Measurements from ENCODE around the gene CLIP3.
A peak's percentile ranks its signal among the peaks of the same experiment; 100 is the strongest.

Gene CLIP3

GRCh38 chr19:36054733-36055686, 22.3 kb upstream of the CLIP3 start, which contains the start of gene WDR62:
Gene WDR62 (plus strand): TSS chr19:36054897. CDS start chr19:36054972, 75 bp downstream.
- Histone ChIP-seq H3K36me3 (replicated peaks; ENCODE audit: insufficient read depth, low read length) (peaks cover 4% of the 10 kb centered on the region; the same call in 1 of the 2 replicates), H3K79me2 (ENCODE audit: low read length) (peaks cover 51% of the 10 kb centered on the region)
- TF ChIP-seq EZH2phosphoT487 (IDR thresholded peaks at IDR 0.05; ENCODE audit: low read length) (no peak), CTCF (IDR thresholded peaks at IDR 0.05; ENCODE audit: low read length) (no peak), EZH2 (optimal IDR thresholded peaks at IDR 0.05; ENCODE audit: low read depth, low read length) (no peak)

GRCh38 chr19:36054119-36054732, 21.6 kb upstream of the CLIP3 start, which contains the start of gene THAP8:
Gene THAP8 (minus strand): TSS chr19:36054285. CDS start chr19:36054217, 68 bp downstream.
- peak within 1 kb of the TSS; percentile 71 for H2AFZ ChIP-seq (ENCODE audit: low read length)
- no peaks in the 10 kb centered on the region for H3K9me2 ChIP-seq (replicated peaks; ENCODE audit: insufficient read depth, low read length)
- TF ChIP-seq EZH2phosphoT487 (IDR thresholded peaks at IDR 0.05; ENCODE audit: low read length) (no peak), CTCF (IDR thresholded peaks at IDR 0.05; ENCODE audit: low read length) (peak; percentile 44), EZH2 (optimal IDR thresholded peaks at IDR 0.05; ENCODE audit: low read depth, low read length) (no peak)
- H4K20me1 ChIP-seq (ENCODE audit: insufficient read depth, low read length) = no peaks in the 10 kb centered on the region
- H3K27me3 ChIP-seq (replicated peaks; ENCODE audit: insufficient read depth, low read length) = no peaks in the 10 kb centered on the region
- peak within 1 kb of the TSS; percentile 87 for H3K4me3 ChIP-seq (ENCODE audit: low read length)
- H3F3A ChIP-seq (ENCODE audit: insufficient read depth, low read length) = peaks cover 9% of the 10 kb centered on the region
- peak within 1 kb of the TSS; percentile 76 for H3K9ac ChIP-seq (ENCODE audit: low read length)
- no peaks in the 10 kb centered on the region for H3K4me1 ChIP-seq (ENCODE audit: low read length)
- no peaks in the 10 kb centered on the region for H3K9me3 ChIP-seq (replicated peaks; ENCODE audit: insufficient read depth, low read length)
- DNase-seq = peak; percentile 99
- peak within 1 kb of the TSS; percentile 81 for H3K27ac ChIP-seq (ENCODE audit: low read length)
- H3K79me2 ChIP-seq (ENCODE audit: low read length) = peaks cover 43% of the 10 kb centered on the region
- 0 out of 2 replicates have a peak, but pooled peaks cover 4% of the 10 kb centered on the region for H3K36me3 ChIP-seq (replicated peaks; ENCODE audit: insufficient read depth, low read length)
- peak within 1 kb of the TSS; percentile 75 for H3K4me2 ChIP-seq (ENCODE audit: low read depth, low read length)

More at GRCh38 chr19:36054733-36055686, 22.3 kb upstream of the CLIP3 start, which contains the start of gene WDR62:
- Histone ChIP-seq H2AFZ (ENCODE audit: low read length) (peak within 1 kb of the TSS; percentile 71), H3K9ac (ENCODE audit: low read length) (peak within 1 kb of the TSS; percentile 76), H4K20me1 (ENCODE audit: insufficient read depth, low read length) (no peaks in the 10 kb centered on the region), H3K9me3 (replicated peaks; ENCODE audit: insufficient read depth, low read length) (no peaks in the 10 kb centered on the region), H3K4me1 (ENCODE audit: low read length) (no peaks in the 10 kb centered on the region), H3K4me3 (ENCODE audit: low read length) (peak within 1 kb of the TSS; percentile 87), H3K27me3 (replicated peaks; ENCODE audit: insufficient read depth, low read length) (no peaks in the 10 kb centered on the region), H3K9me2 (replicated peaks; ENCODE audit: insufficient read depth, low read length) (no peaks in the 10 kb centered on the region), H3F3A (ENCODE audit: insufficient read depth, low read length) (peaks cover 9% of the 10 kb centered on the region), H3K27ac (ENCODE audit: low read length) (peak within 1 kb of the TSS; percentile 81), H3K4me2 (ENCODE audit: low read depth, low read length) (peak within 1 kb of the TSS; percentile 75)
- DNase-seq = peak; percentile 94

GRCh38 chr19:36051637-36052036, 19.0 kb upstream of the CLIP3 start:
- DNase-seq = no peak

More at GRCh38 chr19:36051637-36052036, 19.0 kb upstream of the CLIP3 start:
- no peak for TF ChIP-seq EZH2phosphoT487 (IDR thresholded peaks at IDR 0.05; ENCODE audit: low read length)
- TF ChIP-seq CTCF (IDR thresholded peaks at IDR 0.05; ENCODE audit: low read length) = no peak
- TF ChIP-seq EZH2 (optimal IDR thresholded peaks at IDR 0.05; ENCODE audit: low read depth, low read length) = no peak
- Histone ChIP-seq H3F3A (ENCODE audit: insufficient read depth, low read length) (peaks cover 9% of the 10 kb centered on the region), H4K20me1 (ENCODE audit: insufficient read depth, low read length) (no peaks in the 10 kb centered on the region), H3K9ac (ENCODE audit: low read length) (no peak overlapping the region), H3K4me3 (ENCODE audit: low read length) (no peak overlapping the region), H3K79me2 (ENCODE audit: low read length) (peaks cover 18% of the 10 kb centered on the region), H3K27ac (ENCODE audit: low read length) (no peak overlapping the region), H3K9me3 (replicated peaks; ENCODE audit: insufficient read depth, low read length) (no peaks in the 10 kb centered on the region), H3K9me2 (replicated peaks; ENCODE audit: insufficient read depth, low read length) (no peaks in the 10 kb centered on the region), H3K27me3 (replicated peaks; ENCODE audit: insufficient read depth, low read length) (no peaks in the 10 kb centered on the region), H3K36me3 (replicated peaks; ENCODE audit: insufficient read depth, low read length) (no peaks in the 10 kb centered on the region), H3K4me1 (ENCODE audit: low read length) (no peaks in the 10 kb centered on the region), H3K4me2 (ENCODE audit: low read depth, low read length) (no peak overlapping the region), H2AFZ (ENCODE audit: low read length) (no peak overlapping the region)
